ENCODE data around the gene FGF8. TPM values are rescaled to one million over a fixed set of nuclear protein-coding genes. Genes with fewer than 3 reads are reported as not detected.

Gene FGF8
- total RNA-seq, 1 experiment from 2014 or later: not detected

DNA sequence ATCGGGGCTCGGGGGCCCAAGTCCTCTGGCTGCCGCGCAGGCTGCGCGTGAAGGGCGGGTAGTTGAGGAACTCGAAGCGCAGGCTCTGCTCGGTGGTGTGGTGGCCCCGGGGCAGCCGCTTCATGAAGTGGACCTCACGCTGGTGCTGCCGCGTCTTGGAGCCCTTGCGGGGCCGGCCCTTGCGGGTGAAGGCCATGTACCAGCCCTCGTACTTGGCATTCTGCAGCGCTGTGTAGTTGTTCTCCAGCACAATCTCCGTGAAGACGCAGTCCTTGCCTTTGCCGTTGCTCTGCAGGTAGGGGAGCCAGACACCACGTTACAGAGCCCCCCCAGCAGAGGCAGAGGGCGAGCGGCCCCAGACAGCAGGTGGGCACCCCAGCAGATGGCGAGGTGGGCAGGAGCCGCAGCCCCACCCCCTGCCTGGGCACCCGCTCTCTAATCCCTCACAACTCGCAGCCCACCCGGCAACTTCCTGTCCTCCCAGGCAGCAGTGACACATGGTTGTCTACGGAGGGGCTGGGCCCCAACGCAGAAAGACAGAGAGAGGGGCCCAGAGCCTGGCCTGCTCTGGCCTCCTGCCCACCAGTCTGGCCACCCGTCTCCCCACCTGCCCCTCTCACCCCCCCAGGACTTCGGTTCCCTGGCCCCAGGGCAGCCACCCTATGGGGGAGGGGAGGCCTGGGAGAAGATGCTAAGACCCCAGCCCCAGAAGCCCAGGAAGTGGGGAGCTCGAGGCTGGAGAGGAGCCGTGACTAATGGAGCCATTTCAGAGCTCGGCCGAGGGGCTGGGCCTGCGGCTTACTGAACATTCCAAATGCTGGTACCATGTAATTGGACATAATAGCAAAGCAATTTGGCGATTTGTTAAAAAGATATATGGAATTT lies 5.3 kb downstream of the FGF8 start:
- DNase-seq (ENCODE audit: low spot score): no peak

DNA sequence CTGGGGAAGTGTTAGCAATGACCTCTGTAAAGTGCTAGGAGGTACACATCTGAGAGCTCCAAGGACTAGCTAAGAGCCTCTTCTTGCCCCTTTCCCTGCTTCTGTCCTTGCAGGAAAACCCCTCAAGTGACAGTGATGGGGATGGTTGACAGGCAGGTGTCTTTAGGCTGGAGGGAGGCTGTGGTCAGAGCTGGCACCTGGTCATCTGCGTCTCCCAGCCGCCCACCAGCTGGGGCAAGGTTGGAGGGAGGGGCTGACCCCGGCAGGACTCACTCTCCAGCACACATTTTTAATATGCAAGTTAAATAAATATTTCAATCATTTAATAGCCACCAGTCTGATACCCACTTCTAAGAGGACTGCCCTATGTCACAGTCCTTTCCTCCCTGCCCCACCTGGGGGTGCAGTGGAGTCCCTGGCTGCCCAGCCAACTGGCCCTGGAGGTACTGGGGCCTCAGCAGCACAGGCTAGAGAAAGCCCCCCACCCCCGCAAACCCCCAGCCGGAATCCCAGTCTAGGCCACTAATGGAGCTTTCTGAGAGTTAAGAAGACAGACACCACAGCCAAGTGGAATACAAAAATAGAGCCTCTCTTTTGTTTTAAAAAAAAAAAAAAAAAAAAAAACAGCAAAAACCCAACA lies 6.3 kb downstream of the FGF8 start:
- DNase-seq (ENCODE audit: low spot score): no peak

DNA sequence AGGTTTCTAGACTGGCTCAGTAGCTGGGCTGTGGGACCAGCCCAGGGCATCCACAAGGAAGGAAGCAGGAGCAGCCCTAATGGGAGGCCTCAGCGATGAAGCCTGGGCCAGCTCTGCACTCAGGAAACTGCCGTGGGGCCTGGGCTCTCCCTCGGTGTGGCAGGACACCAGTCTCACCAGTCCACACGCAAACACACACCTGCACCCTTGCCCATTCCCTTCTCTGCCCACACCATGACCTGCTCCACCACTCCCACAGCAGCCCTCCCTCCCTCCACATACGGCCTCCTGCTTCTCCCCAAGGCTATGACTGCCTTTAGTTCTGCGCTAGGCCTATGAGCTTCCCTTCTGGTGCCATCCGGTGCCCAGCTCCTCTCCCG lies 7.1 kb downstream of the FGF8 start:
- no peak for DNase-seq (ENCODE audit: low spot score)

- no peak for DNase-seq (ENCODE audit: low spot score)
Measured at GRCh38 chr10:101767966-101768790, 7.7 kb downstream of the FGF8 start.

- DNase-seq (ENCODE audit: low spot score): no peak
Measured at GRCh38 chr10:101767600-101767945, 8.3 kb downstream of the FGF8 start.

GRCh38 chr10:101766753-101767599 lies 8.9 kb downstream of the FGF8 start:
- DNase-seq (ENCODE audit: low spot score): no peak

DNA sequence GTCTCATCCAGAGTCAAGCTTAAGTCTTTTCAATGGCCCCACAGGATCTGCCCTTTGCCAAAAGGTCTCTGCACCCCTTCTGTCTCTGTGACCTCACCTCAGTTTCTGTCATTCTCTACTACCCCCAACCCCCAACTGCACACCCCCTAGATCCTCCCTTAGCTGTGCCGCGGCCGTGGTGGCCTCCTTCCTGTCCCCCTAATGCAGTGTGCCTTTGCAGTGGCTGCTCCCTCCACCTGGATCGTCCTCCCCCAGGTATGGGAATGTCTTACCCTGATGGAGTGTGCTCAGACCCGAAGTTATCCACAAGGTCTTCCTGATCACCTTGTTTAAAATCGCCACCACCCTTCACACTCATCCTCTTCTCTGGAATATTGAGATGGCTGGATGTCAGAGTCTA lies 9.6 kb downstream of the FGF8 start:
- no peak for DNase-seq (ENCODE audit: low spot score)

GRCh38 chr10:101763141-101763846 lies 12.6 kb downstream of the FGF8 start:
- DNase-seq (ENCODE audit: low spot score): no peak

GRCh38 chr10:101762736-101763135 lies 13.2 kb downstream of the FGF8 start:
- no peak for DNase-seq (ENCODE audit: low spot score)

DNA sequence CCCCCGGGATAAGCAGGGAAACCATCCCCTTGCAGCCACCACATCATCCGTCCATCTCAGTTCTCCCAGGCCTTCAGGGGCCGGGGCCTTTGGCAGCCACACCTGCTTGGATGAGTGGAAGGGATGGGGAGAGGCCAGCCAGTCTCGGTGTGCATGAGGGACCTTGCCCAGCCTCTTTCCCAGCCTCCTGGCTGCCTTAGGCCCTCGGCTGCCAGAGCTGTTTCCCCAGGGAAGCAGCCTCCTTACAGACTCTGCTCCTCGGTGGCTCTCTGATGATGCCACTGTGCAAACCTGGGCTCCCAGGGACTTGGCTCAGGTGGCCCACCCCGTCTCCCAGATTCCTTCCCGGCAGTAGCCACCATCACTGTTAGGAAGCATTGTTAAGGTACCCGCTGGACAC lies 14.7 kb downstream of the FGF8 start:
- no peak for DNase-seq (ENCODE audit: low spot score)

DNA sequence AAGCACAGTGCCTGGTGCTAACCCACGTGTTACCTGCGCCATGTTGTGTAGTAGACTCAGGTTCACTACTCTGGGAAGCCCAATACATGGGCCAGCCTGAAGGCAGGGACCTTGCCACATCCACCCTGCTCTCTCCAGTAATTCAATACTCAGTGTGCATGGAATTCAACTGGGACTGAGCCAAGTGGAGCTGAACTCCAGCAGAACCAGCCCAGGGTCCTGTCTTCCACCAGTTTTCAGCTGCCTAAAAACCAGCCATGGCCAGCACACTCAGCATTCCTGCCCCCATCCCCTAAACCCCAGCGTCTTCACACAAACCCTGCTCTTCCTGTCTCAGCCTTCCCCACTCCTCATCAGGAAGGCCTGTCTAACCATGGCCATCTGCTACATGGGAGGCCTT lies 15.4 kb downstream of the FGF8 start:
- no peak for DNase-seq (ENCODE audit: low spot score)

- no peak for DNase-seq (ENCODE audit: low spot score)
Measured at GRCh38 chr10:101759309-101760247, 16.3 kb downstream of the FGF8 start.

- DNase-seq (ENCODE audit: low spot score): no peak
Measured at GRCh38 chr10:101758858-101759257, 17.1 kb downstream of the FGF8 start.

- DNase-seq (ENCODE audit: low spot score): no peak
Measured at GRCh38 chr10:101752241-101752640, 23.7 kb downstream of the FGF8 start.

DNA sequence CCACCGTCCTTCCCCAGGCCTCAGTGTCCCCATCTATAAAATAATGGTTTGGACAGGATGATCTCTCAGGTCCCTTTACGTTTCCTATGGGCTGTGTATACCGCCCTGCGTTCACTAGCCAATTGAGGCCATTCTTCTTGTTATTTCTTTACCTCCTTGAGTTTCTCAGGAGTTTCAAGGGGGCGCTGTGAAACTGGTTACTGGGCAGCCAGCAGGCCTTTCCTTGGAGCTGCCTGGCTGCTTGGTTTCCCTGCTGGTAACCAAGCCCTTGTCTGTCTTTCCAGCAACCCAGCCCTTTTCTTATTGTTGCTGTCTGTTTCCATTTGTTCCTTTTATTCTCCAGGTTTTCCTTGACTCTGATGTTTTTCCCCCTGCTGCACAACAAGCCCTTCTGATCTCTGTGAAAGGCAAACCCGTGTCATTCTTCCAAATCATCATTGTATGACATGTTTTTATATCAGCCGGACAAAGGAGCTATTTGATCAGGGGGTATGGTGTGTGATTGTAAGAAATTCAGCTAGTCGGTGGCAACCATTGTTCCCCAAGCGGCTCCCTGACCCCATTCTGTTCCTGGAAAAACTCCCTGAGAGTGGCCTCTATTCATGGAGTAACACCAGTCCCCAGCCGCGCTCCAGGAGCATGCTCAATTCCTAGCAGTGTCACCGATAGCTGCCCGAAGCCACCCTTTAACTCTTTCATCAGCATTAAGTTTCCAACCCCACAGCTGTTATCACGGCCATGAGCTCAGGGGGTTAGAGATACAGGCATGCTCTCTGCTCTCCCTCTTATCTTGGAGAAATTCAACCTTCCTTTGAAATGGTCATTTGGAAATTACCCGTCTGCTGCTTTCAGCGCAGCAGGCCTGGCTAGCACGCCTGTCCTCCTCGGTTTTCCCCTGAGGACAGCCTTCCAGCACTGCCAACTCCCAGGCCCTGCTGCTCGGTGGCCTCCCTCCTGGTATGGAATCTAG lies 26.6 kb downstream of the FGF8 start:
- peak; percentile 18 for DNase-seq (ENCODE audit: low spot score)

DNA sequence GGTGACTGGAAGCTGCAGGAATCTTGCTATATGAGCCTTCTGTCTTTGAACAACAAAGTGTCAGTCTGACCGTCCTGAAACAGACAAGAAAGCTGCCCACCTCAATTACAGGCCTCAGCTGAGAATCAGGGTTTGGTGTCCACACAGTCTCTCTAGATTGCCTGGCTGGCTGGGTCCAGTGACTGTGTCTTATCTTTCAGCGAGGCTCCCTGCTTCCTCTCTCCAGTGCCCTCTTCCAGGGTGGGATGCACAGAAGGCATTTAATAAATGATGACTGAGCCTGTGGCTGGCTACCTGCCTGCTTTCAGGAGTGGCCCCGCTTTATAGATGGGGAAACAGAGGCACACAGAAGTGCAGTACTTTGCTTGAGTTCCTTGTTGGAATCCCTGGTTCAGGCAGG lies 27.4 kb downstream of the FGF8 start:
- no peak for DNase-seq (ENCODE audit: low spot score)

- DNase-seq (ENCODE audit: low spot score): no peak
Measured at GRCh38 chr10:101745074-101745696, 30.7 kb downstream of the FGF8 start.

GRCh38 chr10:101744267-101744666 lies 31.6 kb downstream of the FGF8 start:
- DNase-seq (ENCODE audit: low spot score): no peak

Data from HT-29 (cell line).